HL-60/S4 treated with retinoic acid at 250 ng/mL for 4 days and 3 days (cell line): ENCODE results near the gene CDH4.
"Not testable (repeated sequence)": the region's sequence is repeated elsewhere in the genome, so short reads cannot be mapped to it uniquely, and the experiment has no call there.

Experiments used
- in situ Hi-C: fragments of 300-500 bp; cut with MboI; formaldehyde crosslinking; loops from 2 replicates; pipeline ENCODE4 v1.7.0; 2022; ENCODE audit warnings: low sequenced_read_pairs

The CDH4 gene

GRCh38 chr20:61449057-61449609 lies 197.1 kb downstream of the CDH4 start:
- in situ Hi-C loops: no loop called here

GRCh38 chr20:61449916-61450315 lies 197.9 kb downstream of the CDH4 start:
- in situ Hi-C loops: no loop called here

- in situ Hi-C loops: no loop called here
These were observed 198.5 kb downstream of the CDH4 start for GRCh38 chr20:61450549-61450948.

DNA sequence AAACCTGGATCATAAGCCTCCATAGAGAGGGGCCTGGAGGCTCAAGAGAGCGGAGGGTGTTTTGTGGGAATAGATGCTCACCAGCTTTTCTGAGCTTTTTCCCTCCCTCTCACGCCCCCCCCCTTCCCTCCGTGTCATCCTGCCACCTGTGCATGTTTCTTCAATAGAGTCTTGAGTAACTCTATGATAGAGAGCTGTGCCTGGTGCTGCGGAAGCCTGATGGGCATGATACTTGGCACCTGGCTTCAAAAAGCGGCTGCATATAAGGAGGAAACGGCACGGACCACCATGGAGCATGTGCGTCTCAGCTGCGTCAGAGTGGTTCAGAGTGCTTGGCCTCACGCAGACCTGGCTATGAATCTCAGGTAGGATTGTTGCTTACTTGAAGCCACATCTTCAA lies 198.9 kb downstream of the CDH4 start:
- in situ Hi-C loops: no loop called here

DNA sequence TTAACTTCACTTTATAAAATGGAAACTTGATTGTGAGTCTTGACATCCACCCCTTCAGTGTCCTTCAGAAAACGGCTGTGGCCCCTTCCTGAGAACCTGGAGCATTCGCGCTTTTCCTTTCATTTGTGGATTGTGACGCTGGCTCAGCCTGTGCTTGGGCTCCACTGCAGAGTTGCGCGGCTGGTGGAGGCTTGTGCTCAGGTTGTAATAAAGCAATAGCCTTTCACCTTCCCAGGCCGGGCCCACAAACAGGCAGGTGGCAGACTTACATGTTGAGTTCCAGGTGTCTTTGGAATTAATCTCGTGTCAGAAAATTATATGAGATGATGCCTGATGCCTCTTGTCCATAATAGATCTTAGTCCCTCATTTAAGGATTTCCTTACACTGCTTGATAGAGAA lies 199.9 kb downstream of the CDH4 start:
- in situ Hi-C loops: no loop called here

DNA sequence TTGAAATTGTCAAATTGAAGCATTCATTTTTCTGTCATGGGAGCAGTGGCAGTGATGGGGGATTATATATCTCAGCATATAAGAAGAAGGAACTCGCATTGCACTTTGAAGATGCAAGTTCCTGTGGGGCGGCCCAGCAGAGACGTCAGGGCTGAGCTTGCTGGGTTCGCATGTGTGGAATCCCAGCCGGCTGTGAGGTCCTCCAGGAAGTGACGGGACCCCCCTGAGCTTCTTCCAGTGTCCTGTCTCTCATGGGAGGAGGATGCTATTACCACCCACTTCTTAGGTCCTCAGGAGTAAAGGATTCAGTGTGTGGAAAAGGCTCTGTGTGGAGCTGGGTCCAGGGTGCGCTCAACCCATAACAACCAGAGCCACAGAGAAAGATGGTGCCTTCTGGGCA lies 201.2 kb downstream of the CDH4 start:
- in situ Hi-C loops: no loop called here

DNA sequence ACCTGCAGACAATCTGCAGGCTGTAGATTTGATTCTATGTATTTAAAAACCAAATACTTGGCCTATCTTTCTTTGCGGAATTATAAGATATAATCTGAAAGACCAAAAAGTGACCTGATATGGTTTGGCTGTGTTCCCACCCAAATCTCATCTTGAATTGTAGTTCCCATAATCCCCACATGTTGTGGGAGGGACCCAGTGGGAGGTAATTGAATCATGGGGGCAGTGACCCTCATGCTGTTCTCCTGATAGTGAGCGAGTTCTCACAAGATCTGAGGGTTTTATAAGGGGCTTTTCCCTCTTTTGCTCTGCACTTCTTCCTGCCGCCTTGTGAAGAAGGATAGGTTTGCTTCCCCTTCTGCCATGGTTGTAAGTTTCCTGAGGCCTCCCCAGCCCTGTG lies 201.6 kb downstream of the CDH4 start:
- in situ Hi-C loops: not testable (repeated sequence)

DNA sequence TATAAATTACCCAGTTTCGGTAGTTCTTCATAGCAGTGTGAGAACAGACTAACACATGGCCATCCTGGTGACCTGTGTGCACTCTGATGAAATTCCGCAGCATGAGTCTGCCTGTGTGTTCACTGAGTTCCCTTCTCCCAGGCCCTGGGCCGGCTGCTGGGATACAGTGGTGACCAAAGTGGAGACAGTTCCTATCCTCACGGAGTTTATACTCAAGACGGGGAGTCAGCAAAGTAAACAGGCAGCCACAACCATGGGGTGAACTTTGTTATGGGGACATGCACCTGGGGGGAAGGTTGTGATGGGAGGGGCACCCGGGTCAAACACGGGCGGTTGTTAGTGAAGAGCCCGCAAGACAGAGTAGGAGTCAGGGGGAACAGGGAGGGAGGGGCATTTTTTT lies 202.0 kb downstream of the CDH4 start:
- in situ Hi-C loops: no loop called here

GRCh38 chr20:61455508-61456215 lies 203.6 kb downstream of the CDH4 start:
- in situ Hi-C loops: no loop called here

DNA sequence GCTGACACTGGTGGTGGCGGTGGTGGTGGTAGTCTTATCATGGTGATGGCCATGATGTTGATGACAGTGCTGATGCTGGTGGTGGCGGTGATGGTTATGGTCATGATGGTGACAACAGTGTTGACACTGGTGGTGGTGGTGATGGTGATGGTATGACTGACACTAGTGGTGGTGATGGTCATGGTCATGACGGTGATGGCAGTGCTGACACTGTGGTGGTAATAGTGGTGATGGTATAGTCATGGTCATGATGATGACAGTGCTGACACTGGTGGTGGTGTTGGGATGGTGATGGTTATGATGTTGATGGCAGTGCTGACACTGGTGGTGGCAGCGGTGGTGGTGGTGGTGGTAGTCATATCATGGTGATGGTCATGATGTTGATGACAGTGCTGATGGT lies 205.7 kb downstream of the CDH4 start:
- in situ Hi-C loops: no loop called here

GRCh38 chr20:61458146-61458746 lies 206.2 kb downstream of the CDH4 start:
- in situ Hi-C loops: no loop called here

DNA sequence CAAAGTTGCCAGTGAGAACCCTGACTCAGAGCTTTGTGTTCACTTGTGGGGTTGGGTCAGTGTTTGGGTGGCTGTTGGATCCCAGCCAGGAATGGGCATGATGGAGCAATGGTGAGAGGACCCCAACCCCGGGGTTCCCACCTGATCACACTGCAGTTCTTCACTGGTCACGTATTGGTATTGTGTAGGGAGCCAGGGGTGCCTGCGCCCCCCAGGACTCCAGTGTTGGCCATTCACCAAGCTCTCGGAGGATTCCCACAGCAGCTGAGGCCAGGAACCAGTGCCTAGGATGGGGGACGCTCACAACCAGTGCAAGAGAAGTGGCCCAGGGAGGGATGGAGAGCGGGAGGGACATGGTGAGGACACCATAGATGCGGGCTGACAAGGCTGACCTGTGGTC lies 207.2 kb downstream of the CDH4 start:
- in situ Hi-C loops: no loop called here

GRCh38 chr20:61459705-61460104 lies 207.6 kb downstream of the CDH4 start:
- in situ Hi-C loops: no loop called here

- in situ Hi-C loops: no loop called here
These were observed 208.4 kb downstream of the CDH4 start for GRCh38 chr20:61460261-61461052.

DNA sequence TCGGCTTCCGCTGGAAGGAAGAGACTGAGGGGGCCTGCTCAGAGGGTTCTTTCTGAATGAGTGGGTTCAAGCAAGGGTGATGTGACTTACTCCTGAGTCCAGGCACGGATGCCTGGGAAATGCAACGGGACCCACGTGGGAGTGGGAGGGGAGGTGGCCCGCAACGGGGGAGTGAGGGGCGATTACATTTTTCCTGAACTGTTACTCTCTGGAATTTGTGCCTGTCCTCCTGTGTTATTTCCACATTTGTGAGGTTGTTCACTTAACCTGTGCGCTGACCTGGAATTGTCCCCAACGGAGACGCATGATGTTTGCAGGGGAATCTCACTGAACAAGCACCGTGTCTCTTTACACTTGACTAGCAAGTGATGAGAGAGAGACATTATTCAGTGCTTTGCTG lies 209.4 kb downstream of the CDH4 start:
- in situ Hi-C loops: no loop called here

DNA sequence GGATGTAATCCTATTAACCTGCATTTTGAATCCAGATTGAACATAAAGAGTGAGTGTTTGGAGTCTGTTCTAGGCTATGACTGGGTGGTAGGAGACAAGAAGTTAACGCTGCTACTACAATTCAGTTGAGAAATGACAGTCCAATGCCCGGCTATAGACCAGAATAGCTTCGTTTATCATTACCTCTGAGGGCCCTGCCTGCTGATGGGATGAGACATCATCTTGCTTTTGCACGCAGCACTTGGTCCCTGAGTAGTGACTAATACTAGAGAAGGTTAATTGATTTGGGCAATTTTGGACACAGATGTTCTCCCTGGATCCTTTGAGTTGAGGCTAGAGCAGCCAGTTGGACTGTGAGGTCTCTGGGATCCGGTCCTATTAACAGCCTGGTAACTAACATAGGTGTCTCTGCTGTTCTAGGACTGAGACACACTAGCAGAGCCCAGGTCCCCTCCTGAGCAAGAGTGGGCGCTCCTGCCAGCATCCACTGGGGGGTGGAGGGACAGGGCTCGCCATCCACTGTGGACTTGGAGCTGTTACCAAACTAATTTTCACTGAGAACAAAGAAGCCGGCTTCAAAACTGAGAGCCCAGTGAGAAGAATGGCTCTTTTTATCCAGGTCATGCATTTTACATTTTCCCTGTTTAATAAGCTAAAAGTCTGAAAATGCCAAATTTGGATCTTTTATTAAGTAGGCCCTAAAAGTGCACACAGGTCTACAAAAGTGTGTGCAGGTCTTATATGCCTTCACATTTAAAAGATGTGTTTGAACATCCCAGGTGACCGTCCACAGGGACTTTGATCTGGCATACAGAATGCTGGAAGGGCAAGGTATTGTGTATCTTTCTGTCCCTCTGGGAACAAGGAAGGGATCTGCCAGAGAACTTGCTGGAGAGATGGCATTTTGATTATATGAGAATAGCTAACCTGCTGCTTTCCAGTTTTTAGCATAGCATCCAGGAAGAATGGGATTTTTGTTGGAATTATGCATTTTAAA lies 212.5 kb downstream of the CDH4 start:
- in situ Hi-C loops: no loop called here

GRCh38 chr20:61475729-61476128 lies 223.7 kb downstream of the CDH4 start:
- in situ Hi-C loops: no loop called here

DNA sequence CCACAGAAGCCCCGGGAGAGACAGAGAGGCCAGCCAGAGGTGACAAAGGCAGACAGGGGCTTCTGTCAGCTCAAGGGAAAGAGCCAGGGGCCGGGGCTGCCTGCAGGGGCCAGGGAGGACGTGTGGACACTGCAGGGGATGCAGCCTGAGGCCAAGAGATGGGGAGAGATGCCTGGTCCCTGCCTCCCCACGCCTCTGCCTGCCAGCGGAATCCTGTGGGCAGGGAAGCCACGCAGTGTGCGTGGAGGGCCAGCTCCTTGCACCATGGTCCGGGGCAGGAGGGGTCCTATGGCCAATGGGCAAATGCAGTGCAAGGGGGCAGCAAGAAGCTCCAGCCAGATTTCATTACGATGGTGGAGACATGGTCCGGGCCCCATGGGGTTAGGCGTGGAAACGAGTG lies 224.9 kb downstream of the CDH4 start:
- in situ Hi-C loops: no loop called here

DNA sequence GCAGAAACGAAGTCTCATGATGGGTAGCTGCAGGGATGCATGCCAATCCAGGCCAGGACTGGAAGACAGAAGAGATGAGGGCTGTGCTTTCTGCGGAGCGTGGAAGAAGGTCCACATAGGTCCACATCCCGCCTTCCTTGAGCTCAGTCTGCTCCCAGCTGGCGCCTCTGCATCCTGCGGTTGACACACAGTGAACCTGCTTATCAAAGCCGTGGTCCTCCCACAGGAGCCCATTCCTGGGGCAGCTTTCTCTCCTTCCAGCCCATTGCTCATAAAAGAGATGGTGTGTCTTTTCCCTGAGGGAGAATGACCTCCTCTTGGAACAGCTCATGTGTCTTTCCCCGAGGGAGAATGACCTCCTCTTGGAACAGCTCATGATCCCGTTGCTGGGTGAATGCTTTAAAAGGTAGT lies 225.4 kb downstream of the CDH4 start:
- in situ Hi-C loops: no loop called here

DNA sequence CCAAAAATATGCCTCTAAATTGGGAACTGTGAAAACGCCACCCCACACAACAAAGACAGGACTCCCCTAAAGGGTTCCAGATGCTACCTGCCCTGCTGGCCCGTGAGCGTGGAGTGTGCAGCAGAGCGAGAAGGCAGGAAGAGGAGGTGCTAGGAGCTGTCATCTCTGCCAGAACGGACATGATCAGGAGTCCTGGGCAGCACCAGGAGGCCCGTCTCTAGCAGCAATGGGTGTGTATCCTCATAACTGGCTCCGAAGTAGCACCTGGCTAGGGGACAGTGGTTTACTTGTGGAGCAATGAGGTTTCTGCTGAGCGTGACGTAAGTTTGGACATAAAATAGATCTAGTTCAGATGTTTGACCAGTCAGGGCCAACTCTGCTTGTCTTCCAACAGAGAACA lies 226.0 kb downstream of the CDH4 start:
- in situ Hi-C loops: no loop called here
